ENCODE measurements around the gene GLT8D2.

The GLT8D2 gene

DNA sequence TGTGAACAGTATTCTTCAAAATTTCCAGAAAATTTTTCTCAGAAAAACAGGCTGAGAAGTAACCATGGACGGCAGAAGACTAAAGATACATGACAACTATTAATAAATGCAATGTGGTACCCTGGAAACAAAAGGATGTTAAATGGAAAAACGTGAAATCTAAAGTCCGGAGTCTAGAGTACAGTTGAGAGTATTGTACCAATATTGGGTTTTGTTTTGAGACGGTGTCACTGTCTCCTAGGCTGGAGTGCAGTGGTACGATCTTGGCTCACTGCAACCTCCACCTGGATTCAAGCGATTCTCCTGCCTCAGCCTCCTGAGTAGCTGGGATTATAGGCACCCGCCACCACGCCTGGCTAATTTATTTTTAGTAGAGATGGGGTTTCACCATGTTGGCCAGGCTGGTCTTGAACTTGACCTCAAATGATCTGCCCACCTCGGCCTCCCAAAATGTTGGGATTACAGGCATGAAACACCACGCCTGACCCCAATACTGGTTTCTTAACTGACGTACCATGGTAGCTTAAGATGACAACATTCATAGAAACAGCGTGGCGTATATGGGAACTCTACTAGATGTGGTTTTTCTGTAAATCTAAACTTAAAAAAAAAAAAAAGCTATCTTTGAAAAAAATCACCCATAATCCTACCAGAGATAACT is 101.1 kb downstream of the GLT8D2 start:
- no peak for DNase-seq (ENCODE audit: low read depth)

- no peak for DNase-seq (ENCODE audit: low read depth)
Observed at GRCh38 chr12:103947871-103948555, 102.0 kb downstream of the GLT8D2 start.

DNA sequence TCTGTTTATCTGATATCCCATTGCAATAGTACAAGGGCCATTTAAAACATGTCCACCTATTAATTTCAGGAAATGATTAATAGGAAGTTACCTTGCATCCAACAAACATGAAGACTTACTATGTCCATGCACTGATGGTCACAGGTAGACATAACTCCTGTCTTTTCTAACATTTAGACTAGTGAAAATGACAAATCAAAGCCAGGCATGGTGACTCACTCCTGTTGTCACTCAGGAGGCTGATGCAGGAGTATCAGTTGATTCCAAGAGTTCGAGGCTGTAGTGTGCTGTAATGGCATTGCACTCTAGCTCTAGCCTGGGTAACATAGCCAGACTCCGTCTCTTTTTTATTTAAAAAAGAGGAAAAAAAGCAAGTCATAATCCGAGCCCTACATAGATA is 105.0 kb downstream of the GLT8D2 start:
- DNase-seq (ENCODE audit: low read depth), result no peak

Data from stromal cell of bone marrow (primary cell).